Right lobe of liver (tissue), 6 donors: ENCODE results near the gene CAPN13. TPM values are rescaled to one million over a fixed set of nuclear protein-coding genes. Genes with fewer than 3 reads are reported as not detected.

Experiments
- ATAC-seq, 4 donors: fragments of 200-7000 bp; cut with Tn5 transposase; one replicate each; pipeline ENCODE4 v1.9.1; 2020; ENCODE audit warnings: mild to moderate bottlenecking in 4 of 4, moderate library complexity in 4 of 4
- DNase-seq, 3 donors: peaks; one replicate each; pipeline ENCODE4 v3.0.0-alpha.2; 2020
- H3K27ac ChIP-seq, 3 donors: fragments of 200-600 bp; one replicate each; pipeline ENCODE4 v1.8.0; 2022
- H3K27me3 ChIP-seq, 2 donors: fragments of 200-600 bp; one replicate each; pipeline ENCODE4 v1.8.0; 2022
- H3K36me3 ChIP-seq, 4 donors: fragments of 200-600 bp; sonication (generic) in 1 of 4; one replicate each; pipeline versions ENCODE4 v1.5.1 to v1.8.0; 2017 to 2022; ENCODE audit warnings: control low read depth in 1 of 4
- H3K4me1 ChIP-seq, 4 donors: fragments of 200-600 bp; sonication (generic) in 1 of 4; one replicate each; pipeline versions ENCODE4 v1.5.1 to v1.8.0; 2017 to 2022; ENCODE audit warnings: control low read depth in 1 of 4
- H3K4me3 ChIP-seq, 3 donors: fragments of 200-600 bp; one replicate each; pipeline ENCODE4 v1.8.0; 2022
- H3K9me3 ChIP-seq, 4 donors: fragments of 200-600 bp; sonication (generic) in 1 of 4; one replicate each; pipeline versions ENCODE4 v1.5.1 to v1.8.0; 2017 to 2022; ENCODE audit warnings: control low read depth in 1 of 4
- CTCF ChIP-seq, 4 donors: fragments of 200-600 bp in 3 of 4; fragments of 450-650 bp in 1 of 4; IDR thresholded peaks; one replicate each; pipeline versions ENCODE4 v1.5.1 to v1.8.0; 2016 to 2022; ENCODE audit warnings: antibody characterized with exemption in 4 of 4, mild to moderate bottlenecking in 2 of 4
- POLR2A ChIP-seq: fragments of 450-650 bp; IDR thresholded peaks from one replicate; pipeline ENCODE4 v1.6.1; 2017; ENCODE audit warnings: antibody characterized with exemption, mild to moderate bottlenecking
- whole genome bisulfite sequencing: methylation state at CpG from one replicate; pipeline ENCODE4 v1.1.6; 2018; ENCODE audit warnings: low coverage, low lambda C conversion rate; ENCODE audit not compliant: insufficient coverage; ENCODE audit errors: missing lambda C conversion rate; 5-methylcytosine and 5-hydroxymethylcytosine counted together
- intact Hi-C, 2 donors: fragments of 100-400 bp; cut with DNase I; formaldehyde crosslinking; loops; one replicate each; pipeline versions ENCODE4 v1.11.2 to v1.14.1; 2022
- total RNA-seq, 6 experiments: library from RNA; depleted of rRNA in 2 of 6; stranded (reverse); fragments of >200 nt in 2 of 6; fragmentation: NEBNext Ultra II Directional in 3 of 6; extraction: Animal tissue kit (Norgen Biotek cat#: 25700) in 3 of 6; gene quantifications; one replicate each; pipeline versions ENCODE4 v1.1.0 to v1.2.4, GENCODE V29; 2016 to 2023
- donor health status: DM: no; HTN: yes; CAD: no.
- donor health status: DM: no; HTN: no; CAD: no.
- donor health status: DM: no; HTN: no; CAD: no.
- donor health status: DM: no; HTN: yes; CAD: no.
- donor health status: DM: no; HTN: yes; CAD: no.

The CAPN13 gene
- total RNA-seq, 6 experiments from 2014 or later = 0.09 to 3.8 (median 1.00) TPM; not detected in 2

- Histone ChIP-seq H3K36me3 (no peaks in the 10 kb centered on the region), H3K9me3 (no peaks in the 10 kb centered on the region), H3K27me3 (no peaks in the 10 kb centered on the region), H3K4me3 (no peak overlapping the region), H3K27ac (no peak overlapping the region), H3K4me1 (no peaks in the 10 kb centered on the region)
- no peak for DNase-seq
- no peak for TF ChIP-seq POLR2A
- TF ChIP-seq CTCF (IDR thresholded peaks at IDR 0.05) = no peak
- intact Hi-C loops = no loop called here
- WGBS = 57% methylated on average over 6 of the region's 10 CpGs
- no peak for ATAC-seq
These were observed 37.3 kb downstream of the CAPN13 start for GRCh38 chr2:30769891-30770462.

- intact Hi-C loops = no loop called here
- ATAC-seq (no peak), DNase-seq (no peak)
- WGBS = 67% methylated on average over 2 of the region's 2 CpGs
- Histone ChIP-seq H3K4me1 (no peaks in the 10 kb centered on the region), H3K27me3 (no peaks in the 10 kb centered on the region), H3K4me3 (no peak overlapping the region), H3K9me3 (no peaks in the 10 kb centered on the region), H3K27ac (no peak overlapping the region), H3K36me3 (no peaks in the 10 kb centered on the region)
- no peak for TF ChIP-seq POLR2A
- TF ChIP-seq CTCF (IDR thresholded peaks at IDR 0.05) = no peak
These were observed 37.8 kb downstream of the CAPN13 start for GRCh38 chr2:30769481-30769780.

- Histone ChIP-seq H3K27ac (no peak overlapping the region), H3K36me3 (no peaks in the 10 kb centered on the region), H3K4me3 (no peak overlapping the region), H3K4me1 (no peaks in the 10 kb centered on the region), H3K9me3 (no peaks in the 10 kb centered on the region), H3K27me3 (no peaks in the 10 kb centered on the region)
- 57% methylated on average over 1 of the region's 9 CpGs for WGBS
- intact Hi-C loops = no loop called here
- ATAC-seq = no peak
- TF ChIP-seq POLR2A (no peak), CTCF (IDR thresholded peaks at IDR 0.05) (no peak)
- DNase-seq = no peak
These were observed 38.4 kb downstream of the CAPN13 start for GRCh38 chr2:30768708-30769480.

GRCh38 chr2:30768036-30768686 is 39.1 kb downstream of the CAPN13 start:
- Histone ChIP-seq H3K4me3 (no peak overlapping the region), H3K9me3 (no peaks in the 10 kb centered on the region), H3K27me3 (no peaks in the 10 kb centered on the region), H3K27ac (no peak overlapping the region), H3K4me1 (no peaks in the 10 kb centered on the region), H3K36me3 (no peaks in the 10 kb centered on the region)
- no peak for ATAC-seq
- no peak for TF ChIP-seq POLR2A
- TF ChIP-seq CTCF (IDR thresholded peaks at IDR 0.05) = no peak
- intact Hi-C loops = no loop called here
- 61% methylated on average over 6 of the region's 8 CpGs for WGBS
- DNase-seq = no peak
